Fibroblast of villous mesenchyme (primary cell): ENCODE data around the gene GSTM3. TPM values are rescaled to one million over a fixed set of nuclear protein-coding genes. Genes with fewer than 3 reads are reported as not detected.

Experiments
- DNase-seq: peaks from one replicate; pipeline ENCODE4 v3.0.0-alpha.2; 2010; ENCODE audit warnings: low read depth
- H3K4me3 ChIP-seq: 2 replicates; pipeline ENCODE4 v1.5.1; 2011; ENCODE audit warnings: low read depth, mild to moderate bottlenecking, low read length
- CTCF ChIP-seq: IDR thresholded peaks from 2 replicates; pipeline ENCODE4 v1.5.1; 2012; ENCODE audit warnings: low read depth, mild to moderate bottlenecking, low read length; ENCODE audit not compliant: insufficient read depth
- total RNA-seq: library from RNA; depleted of rRNA; stranded (reverse); fragments of >200 nt; gene quantifications from 2 replicates; pipeline ENCODE4 v1.2.3, GENCODE V29; 2012

The GSTM3 gene
- total RNA-seq, 1 donor = 104 TPM

GRCh38 chr1:109786531-109787021, 45.7 kb upstream of the GSTM3 start:
- H3K4me3 ChIP-seq = no peak overlapping the region
- DNase-seq = peak; percentile 63
- TF ChIP-seq CTCF = no peak

DNA sequence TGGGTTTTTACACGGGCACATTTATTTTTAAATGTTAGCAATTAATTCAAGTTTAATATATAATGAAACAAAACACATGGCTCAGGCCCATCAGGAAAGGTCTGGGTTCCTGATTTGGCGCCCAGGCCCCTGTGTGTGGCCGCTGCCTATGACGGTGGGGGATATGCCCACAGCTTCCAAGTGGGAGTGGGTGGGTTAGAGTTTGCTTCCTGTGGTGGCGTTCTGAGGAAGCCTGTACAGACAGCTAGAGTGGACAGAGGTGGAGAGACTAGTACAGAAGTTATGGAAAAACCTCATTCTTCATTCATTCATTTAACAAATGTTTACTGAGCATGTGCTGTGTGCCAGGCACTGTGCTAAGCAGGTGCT, 45.3 kb upstream of the GSTM3 start:
- no peak overlapping the region for H3K4me3 ChIP-seq
- no peak for DNase-seq
- no peak for TF ChIP-seq CTCF

DNA sequence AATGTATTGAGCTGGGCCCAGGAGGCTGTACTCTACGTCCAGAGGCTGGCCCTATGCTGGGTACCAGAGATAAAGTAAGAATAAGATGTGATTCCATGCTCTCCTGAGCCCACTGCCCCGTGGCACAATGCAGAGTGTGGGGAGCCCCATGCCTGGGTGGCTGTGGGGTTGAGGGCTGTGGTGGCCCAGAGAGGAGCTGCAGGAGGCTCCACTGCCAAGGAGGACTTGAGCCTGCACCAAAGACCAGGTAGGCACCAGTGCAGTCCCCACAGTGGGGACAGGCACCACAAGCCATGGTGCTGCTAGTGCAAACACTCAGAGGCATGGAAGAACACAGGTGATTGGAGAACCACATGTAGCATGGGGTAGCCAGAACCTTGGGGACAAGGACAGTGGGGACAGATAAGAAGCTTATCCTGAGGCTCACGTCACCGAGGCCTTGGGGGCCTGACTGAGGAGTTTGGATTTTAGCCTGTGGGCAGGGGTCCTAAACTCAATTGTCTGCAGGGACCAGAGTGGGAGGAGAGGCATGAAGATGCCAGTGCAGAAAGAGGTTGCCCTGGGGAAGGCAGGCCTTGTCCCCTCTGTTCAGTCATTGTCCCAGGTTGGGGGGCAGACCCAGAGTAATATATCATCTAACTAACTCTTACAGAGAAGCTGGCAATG, 44.7 kb upstream of the GSTM3 start:
- no peak for DNase-seq
- H3K4me3 ChIP-seq = no peak overlapping the region
- no peak for TF ChIP-seq CTCF

- no peak for TF ChIP-seq CTCF
- H3K4me3 ChIP-seq = no peak overlapping the region
- DNase-seq = no peak
These were observed 43.9 kb upstream of the GSTM3 start for GRCh38 chr1:109784551-109785252.

- TF ChIP-seq CTCF = no peak
- peak; percentile 72 for DNase-seq
- no peak overlapping the region for H3K4me3 ChIP-seq
These were observed 42.6 kb upstream of the GSTM3 start for GRCh38 chr1:109783436-109783835.

DNA sequence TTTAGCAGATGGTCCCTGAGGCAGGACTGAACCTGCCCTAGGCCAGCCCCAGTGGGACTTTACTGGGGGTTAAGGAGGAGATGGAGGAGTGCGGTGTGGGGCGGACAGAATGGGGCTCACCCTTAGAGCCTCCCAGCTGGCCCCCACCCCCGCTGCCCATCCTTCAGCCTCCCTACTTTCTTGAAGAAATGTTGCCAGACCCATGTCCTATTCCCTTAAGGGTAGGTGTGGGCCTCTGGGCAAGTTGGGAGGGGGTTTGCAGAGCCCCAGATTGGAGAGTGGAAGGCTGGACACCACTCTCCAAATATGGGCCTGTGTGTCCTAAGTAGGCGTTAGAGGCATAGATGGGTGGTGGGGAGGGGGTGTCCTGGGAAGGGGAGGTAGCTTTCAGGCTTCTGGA, 42.1 kb upstream of the GSTM3 start:
- no peak for DNase-seq
- H3K4me3 ChIP-seq = no peak overlapping the region
- no peak for TF ChIP-seq CTCF

DNA sequence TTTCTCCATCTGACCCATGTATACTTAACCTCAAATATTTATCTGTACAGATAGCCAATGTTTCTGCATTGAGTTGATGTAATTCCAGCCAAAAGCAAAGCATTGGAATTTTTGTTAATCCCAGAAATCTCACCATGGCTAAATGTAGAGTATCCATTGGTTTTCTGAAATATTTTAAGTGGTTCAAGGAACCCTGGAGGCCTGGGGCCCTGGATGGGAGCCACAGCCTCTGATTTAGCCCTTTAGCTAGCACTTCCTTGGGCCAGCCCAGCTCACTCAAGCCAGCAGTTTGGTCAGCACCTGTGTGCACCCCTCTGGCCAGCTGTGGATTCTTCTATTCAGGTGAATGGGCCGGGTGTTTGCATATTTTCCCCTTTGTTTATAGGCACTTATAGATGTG, 41.7 kb upstream of the GSTM3 start:
- H3K4me3 ChIP-seq = no peak overlapping the region
- TF ChIP-seq CTCF = no peak
- peak; percentile 91 for DNase-seq
